NCI-H2081 treated with DMSO at 0.1 percent for 48 hours (cell line): ENCODE data around the gene RAB3GAP1.
A peak's percentile ranks its signal among the peaks of the same experiment; 100 is the strongest.
"Not testable (repeated sequence)": the region's sequence is repeated elsewhere in the genome, so short reads cannot be mapped to it uniquely, and the experiment has no call there.

Source experiments
- DNase-seq: peaks from one replicate; lab custom pipeline; 2025; lab: John Stamatoyannopoulos, UW

RAB3GAP1 gene

DNA sequence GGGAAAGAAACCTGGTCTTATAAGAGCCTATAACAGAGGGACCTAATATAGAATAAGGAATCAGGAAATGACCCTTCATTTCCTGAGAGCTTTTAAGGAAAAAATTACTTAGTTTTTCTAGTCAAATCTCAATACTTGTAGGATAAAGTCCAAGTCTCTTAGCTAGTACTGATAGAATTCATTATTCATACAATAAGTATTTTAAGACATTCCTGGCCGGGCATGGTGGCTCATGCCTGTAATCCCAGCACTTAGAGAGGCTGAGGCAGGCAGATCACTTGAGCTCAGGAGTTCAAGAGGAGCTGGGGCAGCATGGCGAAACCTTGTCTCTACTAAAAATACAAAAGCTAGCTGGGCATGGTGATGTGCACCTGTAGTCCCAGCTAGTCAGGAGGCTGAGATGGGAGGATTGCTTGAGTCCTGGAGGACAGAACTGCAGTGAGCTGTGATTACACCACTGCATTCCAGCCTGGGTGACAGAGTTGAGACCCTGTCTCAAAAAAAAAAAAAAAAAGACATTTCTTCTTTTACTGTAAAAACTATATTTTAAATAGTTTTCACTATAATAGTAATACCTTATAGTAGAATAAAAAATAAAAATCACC, 3.2 kb downstream of the RAB3GAP1 start:
- DNase-seq, result no peak

DNA sequence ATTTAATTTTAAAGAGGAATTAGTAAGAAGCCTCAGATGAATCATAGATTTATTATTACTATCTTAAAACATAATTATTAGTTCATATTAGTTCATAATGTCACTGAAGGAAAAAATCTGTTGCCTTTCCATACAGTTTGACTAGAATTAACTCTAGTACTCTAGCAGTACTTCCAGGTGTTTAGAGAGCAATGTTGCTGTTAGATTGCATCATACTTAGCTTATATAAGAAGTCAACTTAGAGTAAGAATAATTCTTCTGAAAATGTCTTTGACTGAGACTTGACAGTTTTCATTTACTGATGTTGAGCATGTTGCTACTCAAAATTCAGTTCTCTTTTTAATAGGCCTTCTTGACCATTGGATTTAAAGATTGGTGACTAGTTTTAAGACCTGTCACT, 4.7 kb downstream of the RAB3GAP1 start:
- no peak for DNase-seq

DNA sequence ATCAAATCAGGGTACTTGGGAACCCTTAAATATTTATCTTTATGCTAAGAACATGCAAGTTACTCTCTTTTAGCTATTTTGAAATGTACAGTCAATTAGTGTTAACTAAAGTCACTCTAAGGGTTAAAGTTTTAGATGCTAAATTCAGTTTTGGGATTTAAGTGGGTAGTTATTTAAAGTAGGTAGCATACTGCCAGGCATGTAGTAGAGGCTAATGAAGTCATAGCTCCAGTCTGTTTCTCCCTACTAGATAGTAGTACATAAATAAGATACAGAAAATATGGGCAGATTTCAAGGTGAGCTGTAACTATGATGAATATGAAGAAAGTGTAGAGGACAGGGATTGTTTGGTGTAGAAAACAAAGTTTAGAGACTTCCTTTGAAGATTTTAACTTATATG, 7.5 kb downstream of the RAB3GAP1 start:
- no peak for DNase-seq

DNA sequence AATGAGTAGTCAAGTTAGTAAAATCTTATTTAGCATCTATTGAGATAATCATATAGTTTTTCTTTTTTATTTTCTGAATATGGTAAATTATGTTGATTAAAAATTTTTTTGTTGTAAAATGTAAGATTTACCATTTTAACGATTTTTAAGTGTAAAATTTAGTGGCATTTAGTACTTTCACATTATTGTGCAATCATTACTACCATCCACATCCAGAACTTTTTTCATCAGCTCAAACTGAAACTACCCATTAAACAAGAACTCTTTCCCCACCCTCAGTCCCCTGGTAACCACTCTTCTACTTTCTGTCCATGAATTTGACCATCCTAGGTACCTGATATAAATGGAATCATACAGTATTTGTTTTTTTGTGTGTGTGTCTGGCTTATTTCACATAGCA, 11.1 kb downstream of the RAB3GAP1 start:
- DNase-seq, result no peak

DNA sequence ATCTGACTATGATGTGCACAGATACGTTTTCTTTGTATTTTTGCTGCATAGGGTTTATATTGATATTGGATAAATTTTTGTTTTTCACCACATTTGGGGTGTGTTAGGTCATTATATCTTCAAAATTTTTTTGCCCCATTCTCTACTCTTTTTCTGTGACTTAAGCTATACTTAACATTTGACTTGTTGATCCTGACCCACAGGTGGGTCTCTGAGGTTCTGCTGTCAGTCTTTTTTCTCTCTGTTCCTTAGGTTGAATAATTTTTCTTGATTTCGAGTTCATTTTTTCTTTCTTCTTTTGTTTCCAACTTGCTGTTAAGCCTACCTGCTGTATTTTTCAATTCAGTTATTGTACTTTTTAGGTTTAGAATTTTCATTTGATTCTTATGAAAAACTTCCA, 12.1 kb downstream of the RAB3GAP1 start:
- DNase-seq, result no peak

DNA sequence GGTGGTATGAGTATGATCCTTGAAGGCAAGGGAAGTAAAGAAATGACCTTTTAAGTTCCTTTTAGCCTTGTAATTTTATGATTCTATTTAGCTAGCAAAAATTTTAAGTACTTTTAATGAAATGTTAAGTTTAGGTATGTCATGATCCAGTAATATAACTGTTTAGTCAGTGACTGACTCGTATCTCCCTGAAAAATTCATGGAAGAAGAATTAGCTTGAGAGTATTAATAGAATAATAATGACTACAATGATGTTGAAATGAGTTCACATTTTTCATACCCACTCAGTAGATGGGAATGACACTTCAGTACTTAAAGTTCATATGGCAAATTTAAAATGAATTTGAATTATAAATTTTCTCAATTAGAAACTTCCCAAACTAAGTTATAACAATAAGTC, 14.6 kb downstream of the RAB3GAP1 start:
- no peak for DNase-seq

DNA sequence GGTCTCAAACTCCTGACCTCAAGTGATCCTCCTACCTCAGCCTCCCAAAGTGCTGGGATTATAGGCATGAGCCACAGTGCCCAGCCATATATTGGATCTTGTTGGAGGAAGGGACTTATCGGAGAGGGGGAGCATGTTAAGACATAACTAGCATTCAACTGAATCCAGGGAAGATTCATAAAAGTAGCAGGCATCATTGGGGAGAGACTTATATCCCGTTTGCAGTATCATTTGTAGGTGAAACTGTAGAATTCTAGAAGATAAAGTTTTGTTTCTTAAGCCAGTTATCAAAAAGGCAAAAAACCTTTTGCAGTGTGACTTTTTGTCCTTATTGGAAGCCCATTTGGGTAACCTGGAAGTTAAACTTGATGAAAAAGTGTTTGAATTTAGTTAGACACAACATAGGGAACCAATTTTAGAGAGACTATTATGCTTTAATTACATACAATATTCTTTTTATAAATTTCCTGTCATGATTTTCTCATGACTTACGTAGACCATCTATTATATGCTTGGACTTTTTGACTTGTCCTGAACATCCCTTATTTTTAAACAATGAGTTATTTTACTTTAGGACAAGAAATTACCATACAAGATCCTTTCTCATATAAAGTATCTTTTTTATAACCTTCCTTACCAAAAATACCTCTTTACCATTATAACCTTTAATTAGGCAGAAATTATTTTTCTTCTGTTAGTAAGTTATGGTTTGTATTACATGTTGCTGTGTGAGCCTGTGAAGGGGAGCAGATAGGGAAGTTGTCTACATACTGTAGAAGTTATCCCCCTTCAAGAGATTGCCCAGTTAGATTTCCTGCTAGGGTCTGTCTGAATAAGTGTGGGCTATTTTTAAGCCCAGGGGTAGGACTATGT, 20.3 kb downstream of the RAB3GAP1 start:
- DNase-seq, result no peak

DNA sequence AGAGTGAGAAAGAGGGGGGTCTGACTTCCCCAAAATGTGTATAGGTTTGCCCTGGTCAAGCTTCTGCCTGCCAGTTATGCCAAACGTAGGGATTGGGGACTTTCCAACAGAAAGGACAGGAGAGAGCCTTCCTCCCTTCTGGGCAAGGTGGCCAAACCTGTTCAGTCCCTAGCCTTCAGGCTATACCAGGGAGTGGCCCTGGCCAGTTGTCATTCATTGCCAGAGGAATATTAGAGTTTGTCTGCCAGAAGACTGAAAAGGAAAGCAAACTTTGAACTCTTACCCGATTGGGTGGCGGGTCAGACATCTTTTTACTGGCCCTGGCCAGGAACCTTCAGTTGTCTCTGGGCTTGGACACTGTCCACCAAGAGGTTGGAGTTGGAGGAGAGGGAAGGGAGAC, 22.1 kb downstream of the RAB3GAP1 start:
- no peak for DNase-seq

DNA sequence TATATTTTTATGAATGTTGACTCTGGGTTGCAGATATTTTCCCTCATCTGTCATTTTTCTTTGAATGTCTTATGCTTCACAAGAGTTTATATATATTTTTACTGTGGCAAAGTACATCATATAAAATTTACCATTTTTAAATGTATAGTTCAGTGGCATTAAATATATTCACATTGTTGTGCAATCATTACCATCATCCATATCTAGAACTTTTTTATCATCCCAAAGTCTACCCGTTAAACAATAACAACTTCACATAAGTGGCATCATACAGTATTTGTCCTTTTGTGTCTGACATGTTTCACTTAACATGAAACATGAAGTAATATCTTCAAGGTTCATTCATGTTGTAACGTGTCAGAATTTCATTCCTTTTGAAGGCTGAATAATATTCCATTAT, 24.5 kb downstream of the RAB3GAP1 start:
- no peak for DNase-seq

DNA sequence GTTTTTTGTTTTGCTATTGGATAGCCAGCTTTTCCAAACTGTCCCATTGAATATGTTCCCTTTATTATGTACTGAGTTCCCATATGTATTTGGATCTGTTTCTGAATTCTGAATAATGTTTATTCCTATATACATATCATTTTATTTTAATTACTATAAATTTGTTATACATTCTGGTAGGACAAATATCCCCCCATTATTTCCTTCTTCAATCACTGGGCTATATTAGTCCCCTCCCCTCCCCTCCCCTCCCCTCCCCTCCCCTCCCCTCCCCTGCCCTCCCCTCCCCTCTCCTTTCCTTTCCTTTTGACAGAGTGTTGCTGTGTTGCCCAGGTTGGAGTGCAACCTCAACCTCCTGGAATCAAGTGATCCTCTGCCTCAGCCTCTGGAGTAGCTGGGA, 26.3 kb downstream of the RAB3GAP1 start:
- no peak for DNase-seq

DNA sequence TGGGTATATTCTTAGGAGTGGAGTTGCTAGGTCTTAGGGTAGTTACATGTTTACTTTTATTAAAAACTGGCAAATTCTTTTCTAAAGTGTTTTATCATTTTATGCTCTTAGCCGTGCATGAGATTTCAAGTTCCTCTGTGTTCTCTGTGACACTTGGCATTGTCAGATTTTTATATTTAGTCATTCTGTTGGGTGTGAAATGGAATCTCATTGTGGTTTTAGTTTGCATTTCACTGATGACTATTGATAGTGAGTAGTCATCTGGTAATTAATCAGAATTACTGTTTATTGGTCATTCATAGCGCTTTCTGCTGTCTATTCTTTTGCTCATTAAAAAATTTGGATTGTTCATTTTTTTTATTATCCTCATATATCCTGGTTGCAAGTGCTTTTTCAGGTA, 34.1 kb downstream of the RAB3GAP1 start:
- DNase-seq, result no peak

DNA sequence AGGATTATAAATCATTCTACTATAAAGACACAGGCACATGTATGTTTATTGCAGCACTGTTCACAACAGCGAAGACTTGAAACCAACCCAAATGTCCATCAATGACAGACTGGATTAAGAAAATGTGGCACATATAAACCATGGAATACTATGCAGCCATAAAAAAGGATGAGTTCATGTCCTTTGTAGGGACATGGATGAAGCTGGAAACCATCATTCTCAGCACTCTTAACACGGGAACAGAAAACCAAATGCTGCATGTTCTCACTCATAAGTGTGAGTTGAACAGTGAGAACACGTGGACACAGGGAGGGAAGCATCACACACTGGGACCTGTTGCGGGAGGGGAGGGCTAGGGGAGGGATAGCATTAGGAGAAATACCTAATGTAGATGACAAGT, 37.5 kb downstream of the RAB3GAP1 start:
- not testable (repeated sequence) for DNase-seq

DNA sequence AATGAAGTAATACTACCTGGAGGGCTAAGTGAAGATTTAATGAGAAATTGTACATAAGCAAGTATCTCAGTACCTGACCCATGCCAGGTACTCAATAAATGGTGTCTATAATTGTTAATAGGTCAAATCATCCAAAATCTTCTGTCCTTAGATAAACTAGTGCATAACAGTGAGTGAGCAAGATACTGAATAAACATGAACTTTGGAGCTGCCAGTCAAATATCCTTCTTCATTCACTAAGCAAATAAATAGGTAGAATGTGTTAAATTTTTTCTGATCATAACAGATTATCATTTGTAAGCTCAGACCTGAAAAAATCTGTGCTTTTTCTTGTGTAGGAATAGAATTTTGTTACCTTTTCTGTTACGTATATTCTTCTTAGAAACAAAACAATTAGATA, 39.6 kb downstream of the RAB3GAP1 start:
- no peak for DNase-seq

DNA sequence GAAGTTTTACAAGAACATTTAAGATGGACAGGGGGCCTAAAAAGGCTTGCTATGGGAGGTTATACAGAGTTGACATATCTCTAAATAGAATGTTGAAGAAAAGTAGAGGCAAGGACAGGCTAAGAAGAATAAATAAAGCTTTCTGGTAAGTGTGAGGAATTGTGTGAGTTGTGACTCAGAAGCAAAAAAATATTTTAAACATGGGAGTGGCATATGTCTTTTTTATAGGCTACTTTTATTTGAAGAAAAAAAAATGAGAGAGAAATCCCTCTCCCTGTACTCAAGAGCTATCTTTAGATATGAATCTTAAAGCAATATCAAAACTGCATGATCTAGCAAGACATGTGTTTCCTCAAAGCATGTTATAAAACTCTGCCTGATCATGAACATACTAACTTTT, 41.1 kb downstream of the RAB3GAP1 start:
- DNase-seq, result no peak

DNA sequence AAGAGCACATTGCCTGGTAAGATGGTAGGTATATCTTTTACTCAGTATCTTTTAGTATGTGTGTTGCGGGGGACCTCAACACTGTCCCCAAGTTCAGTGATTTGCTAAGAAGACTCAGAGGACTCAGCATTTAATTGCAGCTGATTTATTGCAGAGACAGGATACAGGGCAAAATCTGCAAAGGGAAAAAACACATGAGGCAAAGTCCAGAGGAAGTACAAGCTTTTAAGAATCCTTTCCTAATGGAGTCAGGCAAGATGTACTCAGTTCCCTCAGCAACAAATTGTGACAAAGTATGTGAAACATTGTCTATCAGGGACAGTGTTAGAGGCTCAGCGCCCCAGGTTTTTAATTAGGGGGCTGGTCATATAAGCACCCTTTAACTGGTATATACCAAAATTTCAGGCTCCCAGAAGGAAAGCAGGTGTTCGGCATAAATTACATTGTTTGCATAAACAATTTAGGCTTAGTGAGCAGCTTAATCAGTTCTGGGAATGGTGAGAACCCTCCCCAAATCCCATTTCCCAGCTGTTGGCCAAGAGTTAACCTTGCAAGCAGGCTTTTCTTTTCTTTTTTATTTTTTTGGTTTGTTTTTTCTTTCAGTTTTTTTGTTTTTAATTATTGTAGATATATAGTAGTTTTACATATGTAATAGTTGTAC, 41.7 kb downstream of the RAB3GAP1 start:
- peak; percentile 54 for DNase-seq

DNA sequence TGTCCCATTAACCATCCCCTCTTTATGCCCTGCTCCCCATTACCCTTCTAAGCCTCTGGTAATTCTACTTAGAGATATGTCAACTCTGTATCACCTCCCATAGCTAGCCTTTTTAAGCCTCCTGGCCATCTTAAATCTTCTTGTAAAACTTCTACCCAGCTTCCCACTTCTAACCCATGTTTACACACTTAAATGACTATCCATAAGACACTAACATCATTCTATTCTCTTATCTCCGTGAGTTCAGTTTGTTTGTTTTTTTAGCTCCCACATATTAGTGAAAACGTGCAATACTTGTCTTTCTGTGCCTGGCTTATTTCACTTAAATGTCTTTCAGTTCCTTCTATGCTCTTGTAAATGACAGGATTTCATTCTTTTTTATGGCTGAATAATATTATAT, 42.4 kb downstream of the RAB3GAP1 start:
- no peak for DNase-seq

DNA sequence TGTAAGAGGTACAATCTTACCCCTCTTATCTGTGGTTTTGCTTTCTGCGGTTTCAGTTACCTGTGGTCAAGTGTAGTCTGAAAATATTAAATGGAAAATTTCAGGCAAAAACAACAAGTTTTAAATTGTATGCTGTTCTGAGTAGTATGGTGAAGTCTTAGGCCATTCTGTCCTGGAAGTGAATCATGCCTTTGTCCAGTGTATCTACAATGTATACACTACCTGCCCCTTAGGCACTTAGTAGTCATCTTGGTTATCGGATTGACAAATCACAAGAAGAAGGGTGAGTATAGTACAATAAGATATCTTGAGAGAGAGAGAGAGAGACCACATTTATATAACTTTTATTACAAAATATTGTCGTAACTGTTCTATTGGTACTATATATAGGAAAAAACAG, 43.5 kb downstream of the RAB3GAP1 start:
- no peak for DNase-seq

DNA sequence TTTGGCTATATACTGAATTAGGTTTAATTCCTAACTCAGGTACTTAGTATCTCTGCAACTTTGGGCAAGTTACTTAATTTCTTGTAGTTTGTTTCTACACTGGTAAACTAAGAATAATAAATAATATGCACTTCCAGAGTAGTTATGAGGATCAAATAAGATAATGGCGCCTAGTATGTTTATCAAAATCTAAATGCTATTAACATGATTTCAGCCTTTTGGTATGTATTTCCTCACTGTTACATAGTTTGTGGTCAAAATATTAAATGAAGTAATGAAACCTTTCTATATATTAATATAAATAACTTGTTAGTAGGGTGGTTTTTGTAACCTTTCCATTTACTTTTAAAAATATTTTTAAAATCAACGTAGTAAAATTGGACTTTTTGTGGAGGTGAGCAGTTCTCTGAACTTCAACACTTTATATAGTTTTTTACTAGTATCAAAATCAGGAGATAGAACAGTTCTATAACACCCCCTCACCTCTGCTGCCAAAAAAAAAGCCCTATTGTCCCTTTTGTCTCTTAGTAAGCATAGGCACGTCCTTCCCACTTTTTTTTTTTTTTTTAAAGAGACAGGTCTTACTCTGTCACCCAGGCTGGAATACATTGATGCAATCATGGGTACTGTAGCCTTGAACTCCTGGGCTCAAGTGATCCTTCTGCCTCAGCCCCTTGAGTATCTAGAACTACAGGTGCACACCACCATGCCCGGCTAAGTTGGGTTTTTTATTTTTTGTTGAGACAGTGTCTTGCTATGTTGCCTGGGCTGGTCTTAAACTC, 44.8 kb downstream of the RAB3GAP1 start:
- DNase-seq, result no peak

DNA sequence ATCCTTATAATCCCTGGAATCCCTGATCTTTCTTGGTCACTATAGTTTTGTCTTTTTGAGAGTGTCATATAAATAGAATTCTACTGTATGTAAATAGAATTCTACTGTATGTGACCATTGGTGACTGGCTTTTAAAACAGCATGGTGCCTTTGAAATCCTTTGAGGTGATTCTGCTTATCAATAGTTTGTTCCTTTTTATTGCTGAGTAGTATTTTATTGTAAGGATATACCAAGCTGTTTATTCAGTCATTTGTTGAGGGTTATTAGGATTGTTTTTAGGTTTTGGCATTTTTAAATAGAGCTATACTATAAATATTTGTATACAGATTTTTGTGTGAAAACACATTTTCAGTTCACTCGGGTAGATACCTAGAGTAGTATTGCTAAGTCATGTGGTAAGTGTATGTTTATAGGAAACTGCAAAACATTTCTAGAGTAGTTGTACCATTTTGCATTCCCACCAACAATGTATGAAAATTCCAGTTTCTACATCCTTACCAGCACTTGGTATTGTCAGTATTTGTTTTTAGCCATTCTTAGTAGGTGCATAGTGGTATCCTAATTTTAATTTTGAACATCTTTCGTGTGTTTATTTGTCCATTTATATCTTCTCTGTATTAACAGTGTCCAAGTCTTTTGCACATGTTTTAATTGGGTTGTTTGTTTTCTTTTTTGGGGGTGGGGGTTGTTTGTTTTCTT, 45.6 kb downstream of the RAB3GAP1 start:
- no peak for DNase-seq

DNA sequence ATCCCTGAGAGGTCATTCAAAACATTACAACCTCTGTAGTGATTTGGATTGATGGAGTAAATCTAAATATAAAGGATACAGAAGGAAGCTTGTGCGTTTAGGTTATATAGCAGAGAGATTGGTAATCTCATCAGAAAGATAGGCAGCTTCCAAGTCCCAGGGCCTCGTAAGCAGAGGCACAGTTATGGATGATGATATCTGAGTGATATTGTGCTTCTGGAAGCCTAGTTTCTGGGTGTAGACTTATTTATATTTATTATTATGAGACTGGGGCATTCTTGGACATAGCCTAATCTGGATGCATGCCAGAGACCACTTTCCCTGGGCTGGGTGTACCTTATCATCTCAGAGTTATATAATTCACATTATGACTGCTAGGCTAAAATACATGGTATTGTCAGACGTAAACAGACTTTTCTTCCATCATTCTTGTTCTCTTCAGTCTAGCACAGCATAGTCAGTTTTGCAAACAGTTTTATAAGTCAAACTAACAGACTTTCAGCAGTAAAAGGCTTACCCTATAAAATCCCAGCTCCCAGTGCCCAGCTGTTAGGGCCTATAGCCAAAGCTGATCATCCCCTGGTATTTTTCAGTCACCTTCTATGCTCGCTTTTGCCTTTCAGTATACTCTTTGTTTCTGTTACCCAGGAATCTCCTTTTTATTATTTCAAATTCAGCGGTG, 47.9 kb downstream of the RAB3GAP1 start:
- no peak for DNase-seq

DNA sequence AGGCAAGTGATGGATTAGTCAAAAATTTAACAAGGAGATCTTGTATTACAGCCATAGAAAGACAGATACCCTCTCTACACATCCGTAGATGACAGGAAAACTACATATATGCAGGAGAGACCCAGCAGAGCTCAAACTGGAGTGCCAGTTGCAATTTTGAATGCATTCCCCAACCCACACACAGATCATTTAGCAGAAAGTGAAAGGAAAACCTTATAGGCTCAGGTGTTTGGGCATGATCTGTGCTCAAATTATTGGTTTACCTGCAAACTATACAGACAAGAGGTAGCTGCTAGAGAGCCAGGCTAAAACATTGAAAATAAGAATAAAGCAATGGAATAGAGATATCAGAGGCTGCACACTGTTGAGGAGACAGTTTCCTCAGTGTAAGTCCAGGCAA, 51.8 kb downstream of the RAB3GAP1 start:
- DNase-seq, result no peak
